HCEC 1CT (cell line): ENCODE results near the gene NAB2.

Experiments used
- DNase-seq: peaks from one replicate; pipeline ENCODE4 v3.0.0-alpha.2; 2017

NAB2 gene

GRCh38 chr12:57138526-57139272 is 49.8 kb downstream of the NAB2 start:
- DNase-seq, result peak; percentile 60

- peak; percentile 72 for DNase-seq
Observed at GRCh38 chr12:57139796-57140649, 51.1 kb downstream of the NAB2 start.

DNA sequence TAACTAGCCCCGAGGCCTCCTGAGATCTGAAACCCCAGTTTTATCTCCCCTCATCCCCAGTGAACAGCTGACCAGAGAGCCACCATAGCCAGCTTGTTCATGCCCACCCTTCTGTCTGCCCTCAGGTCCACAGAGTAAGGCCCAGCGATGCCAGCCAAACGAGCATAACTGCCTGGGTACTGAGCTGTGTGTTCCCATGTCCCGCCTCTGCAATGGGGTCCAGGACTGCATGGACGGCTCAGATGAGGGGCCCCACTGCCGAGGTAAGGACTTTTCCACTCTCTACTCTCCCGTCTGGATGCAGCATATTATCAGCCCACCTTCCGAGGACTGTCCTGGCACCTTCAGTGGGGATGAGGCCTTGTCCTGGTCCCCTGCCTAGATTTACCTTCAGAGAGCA is 52.3 kb downstream of the NAB2 start:
- no peak for DNase-seq

GRCh38 chr12:57142121-57142520 is 53.2 kb downstream of the NAB2 start:
- no peak for DNase-seq

DNA sequence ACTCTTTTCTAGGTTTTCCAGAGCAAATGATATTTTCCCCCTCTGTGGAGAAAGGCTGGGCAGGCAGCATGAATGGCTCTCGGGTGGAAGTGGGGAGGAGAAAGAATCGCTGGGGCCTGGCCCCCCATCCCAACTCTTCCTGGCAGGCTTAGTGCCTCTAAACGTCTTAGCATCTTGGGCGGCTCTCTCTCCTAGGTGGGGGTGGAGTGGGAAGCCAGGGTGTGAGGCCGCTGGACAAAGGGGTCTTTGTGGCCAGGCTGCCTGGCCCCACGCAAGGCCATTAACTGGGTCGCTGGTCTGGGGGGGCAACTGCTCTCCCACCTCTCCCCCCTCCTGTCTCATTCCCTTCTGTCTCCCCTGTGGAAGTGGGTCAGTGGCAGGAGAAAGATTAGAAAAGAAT is 53.8 kb downstream of the NAB2 start:
- DNase-seq, result no peak

- no peak for DNase-seq
Observed at GRCh38 chr12:57143454-57143853, 54.5 kb downstream of the NAB2 start.
